HG03280 (cell line): Measurements from ENCODE around the gene NAV2.

Experiments used
- ATAC-seq: cut with Tn5 transposase; IDR thresholded peaks from one replicate; pipeline ENCODE4 v1.9.1; 2021; ENCODE audit warnings: mild to moderate bottlenecking, moderate library complexity; ENCODE audit not compliant: unreplicated experiment

Gene NAV2

GRCh38 chr11:19774817-19775580 is 62.4 kb downstream of the NAV2 start:
- ATAC-seq: no peak

GRCh38 chr11:19775622-19776021 is 63.0 kb downstream of the NAV2 start:
- no peak for ATAC-seq

DNA sequence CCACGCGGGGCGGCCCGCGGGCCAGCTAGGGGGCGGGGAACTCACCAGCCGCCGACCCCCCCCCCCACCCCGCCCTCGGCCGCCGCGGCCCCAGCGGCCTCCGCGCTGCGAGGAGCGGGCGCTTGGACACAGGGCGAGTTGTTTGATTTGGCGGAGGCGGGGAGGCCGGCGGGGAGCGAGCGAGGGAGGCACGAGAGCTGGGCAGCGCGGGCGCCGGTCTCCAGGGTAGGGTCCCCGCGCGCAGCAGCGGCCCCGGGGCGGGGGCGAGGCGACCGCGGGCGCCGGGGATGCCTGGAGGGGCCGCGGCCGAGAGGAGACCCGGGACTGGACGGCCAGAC is 64.4 kb downstream of the NAV2 start:
- no peak for ATAC-seq

GRCh38 chr11:19777377-19778102 is 64.9 kb downstream of the NAV2 start:
- ATAC-seq: no peak

DNA sequence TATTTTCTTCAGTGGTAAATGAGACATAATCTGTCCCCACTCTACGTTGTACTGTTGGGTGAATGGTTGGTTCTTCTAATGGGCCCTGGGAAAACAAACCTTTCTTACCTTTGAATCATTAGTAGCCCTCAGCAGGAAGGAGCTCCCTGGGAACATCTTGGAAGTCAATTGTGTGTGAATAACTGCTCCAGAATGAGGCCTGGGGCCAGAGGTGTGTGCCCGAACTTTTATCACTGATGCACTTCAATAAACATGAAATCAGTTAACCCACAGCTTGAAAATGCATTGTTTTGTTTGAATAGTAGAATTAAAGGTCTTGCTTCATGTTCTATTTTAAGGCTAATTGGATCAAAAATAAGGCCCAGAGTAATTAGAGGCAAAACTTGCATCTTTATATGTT is 67.1 kb downstream of the NAV2 start:
- no peak for ATAC-seq

GRCh38 chr11:19781351-19781750 is 68.7 kb downstream of the NAV2 start:
- ATAC-seq: no peak

DNA sequence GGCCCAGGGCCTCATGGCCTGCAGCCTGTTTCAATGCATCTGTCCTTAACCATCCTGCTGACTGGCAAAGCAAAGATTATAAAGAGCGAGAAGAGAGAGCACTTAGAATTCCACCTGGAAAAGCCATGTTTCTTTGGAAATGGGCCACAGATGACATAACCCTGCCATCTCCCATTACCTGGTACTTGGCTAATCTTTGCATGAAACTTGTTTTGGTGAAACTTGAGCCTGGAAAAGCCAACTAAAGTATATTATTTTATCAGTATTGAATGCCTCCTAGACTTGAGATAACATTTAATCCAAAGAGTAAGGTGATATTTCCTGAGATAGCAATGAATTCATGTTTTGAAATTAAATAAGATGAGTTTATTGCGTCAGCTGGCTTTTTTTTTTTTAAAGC is 72.6 kb downstream of the NAV2 start:
- no peak for ATAC-seq

GRCh38 chr11:19786644-19787043 is 74.0 kb downstream of the NAV2 start:
- ATAC-seq: no peak

DNA sequence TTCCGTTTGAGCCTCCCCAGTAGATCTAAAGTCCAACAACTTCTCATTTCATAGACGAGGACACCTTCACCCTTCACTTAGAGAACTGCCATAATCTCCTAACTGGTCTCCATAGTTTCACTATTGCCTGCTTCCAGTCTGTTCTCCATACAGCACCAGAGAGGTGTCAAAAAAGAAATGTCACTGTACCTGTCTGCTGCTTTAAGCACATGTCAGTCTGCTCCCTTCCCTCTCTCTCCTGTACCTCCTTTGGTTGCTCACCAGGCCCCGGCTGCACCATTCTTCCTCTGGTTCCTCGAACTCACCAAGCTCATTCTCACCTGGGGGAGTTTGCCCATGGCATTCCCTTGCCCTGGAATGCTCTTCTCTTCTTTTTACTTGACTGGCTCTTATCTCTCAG is 75.8 kb downstream of the NAV2 start:
- no peak for ATAC-seq

DNA sequence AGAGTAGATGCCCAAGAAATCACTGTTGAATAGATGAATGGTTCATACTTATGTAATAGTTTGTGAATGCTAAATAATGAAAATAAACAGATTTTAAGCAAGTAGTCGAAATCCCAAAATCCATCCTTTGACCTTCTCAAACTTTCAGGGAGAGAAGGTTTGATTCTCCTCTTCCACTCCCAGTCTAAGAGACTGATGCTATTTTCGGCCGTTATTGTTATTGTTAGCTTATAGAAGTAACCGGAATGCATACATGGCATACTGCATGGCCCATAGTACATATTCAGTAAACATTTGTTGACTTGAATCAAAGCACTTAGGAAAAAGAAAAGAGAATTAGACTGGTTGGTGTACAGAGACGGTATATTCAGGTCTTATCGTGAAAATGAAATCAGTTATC is 76.6 kb downstream of the NAV2 start:
- no peak for ATAC-seq

- ATAC-seq: no peak
These were observed 77.4 kb downstream of the NAV2 start for GRCh38 chr11:19789835-19790710.

GRCh38 chr11:19790831-19791552 is 78.4 kb downstream of the NAV2 start:
- no peak for ATAC-seq

- no peak for ATAC-seq
These were observed 79.9 kb downstream of the NAV2 start for GRCh38 chr11:19792510-19792909.

- no peak for ATAC-seq
These were observed 80.7 kb downstream of the NAV2 start for GRCh38 chr11:19793326-19793725.

DNA sequence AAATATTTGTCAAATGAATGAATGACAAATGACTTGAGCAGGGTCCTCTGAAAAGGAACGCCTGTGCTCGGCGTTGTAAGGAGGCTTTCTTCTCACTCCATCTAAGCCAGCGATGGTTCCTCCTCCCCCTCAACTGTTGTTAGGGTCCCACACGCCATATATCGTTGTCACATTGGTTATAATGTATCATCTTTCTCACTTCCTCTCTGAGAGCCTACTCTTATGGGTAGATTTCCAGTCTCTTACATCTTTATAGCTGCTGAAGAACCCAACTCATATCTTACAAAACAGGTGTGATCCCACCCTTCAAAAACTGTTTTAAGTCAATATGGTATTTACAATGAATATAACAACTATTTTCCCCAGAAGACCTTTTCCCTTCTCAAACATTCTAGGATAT is 81.5 kb downstream of the NAV2 start:
- no peak for ATAC-seq

DNA sequence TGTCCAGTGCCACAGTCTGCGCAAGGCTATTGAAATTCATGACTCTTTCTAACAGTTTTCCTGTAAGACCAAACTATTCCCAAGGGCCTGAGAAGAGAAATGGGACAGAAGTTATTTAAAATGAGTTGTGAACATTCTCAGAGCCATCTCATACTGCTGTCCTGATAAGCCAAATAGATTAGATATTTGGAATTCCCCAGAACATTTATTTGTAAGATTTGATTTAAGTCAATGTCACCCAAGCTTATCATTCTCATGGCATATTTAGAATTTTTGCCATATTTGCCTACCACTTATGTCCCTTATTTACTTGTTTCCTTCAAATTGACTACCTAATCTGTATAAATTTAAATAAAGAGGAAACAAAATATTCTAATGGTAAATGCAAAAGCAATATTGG is 82.4 kb downstream of the NAV2 start:
- ATAC-seq: no peak

- no peak for ATAC-seq
These were observed 87.5 kb downstream of the NAV2 start for GRCh38 chr11:19800162-19800561.

GRCh38 chr11:19800714-19801519 is 88.3 kb downstream of the NAV2 start:
- no peak for ATAC-seq

DNA sequence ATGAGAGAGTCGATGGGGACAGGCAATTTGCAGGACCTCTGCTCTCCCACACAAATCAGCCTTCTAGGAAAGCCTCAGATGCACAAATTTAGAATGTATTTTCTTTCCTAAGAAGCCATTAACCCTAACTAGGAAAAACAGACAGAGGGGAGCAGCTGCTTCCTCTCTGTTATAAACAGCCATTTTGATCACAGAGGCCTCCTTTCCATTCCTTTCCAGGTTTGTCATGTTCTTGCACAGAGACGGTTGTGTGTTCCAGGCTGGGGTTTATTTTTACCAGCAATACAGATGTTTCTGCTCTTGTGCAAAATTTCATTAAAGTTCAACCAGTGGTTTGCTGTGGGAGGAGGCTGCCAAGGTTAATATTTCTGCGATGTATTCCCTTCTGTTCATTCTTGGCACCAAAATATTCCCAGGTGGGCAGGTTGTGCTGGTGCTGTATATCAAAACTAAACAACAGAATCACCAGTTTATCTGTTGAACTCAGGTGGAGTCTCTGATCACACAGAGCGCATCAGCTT is 90.2 kb downstream of the NAV2 start:
- no peak for ATAC-seq

DNA sequence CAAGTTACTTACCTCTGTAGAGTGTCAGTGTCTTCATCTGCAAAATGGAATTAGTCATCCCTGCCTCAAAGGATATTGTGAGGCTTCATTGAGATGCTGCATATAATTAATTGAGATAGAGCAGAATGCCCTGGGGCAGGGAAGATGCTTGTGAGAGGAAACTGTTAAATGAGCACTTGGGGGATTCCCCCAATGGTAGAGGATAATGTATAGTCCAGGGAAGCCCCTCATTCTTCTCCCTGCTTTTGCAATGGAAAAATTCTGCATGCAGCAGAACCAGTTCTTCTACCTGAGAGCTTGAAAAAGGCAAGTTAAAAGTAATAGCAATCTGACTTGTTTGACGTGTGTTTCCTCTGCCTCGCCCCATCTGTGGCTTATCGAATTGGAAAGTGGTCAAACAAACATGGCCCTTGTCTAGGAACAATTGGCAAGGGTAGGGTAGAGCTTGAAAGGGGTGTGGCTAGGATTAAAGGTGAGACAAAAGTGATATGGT is 90.9 kb downstream of the NAV2 start:
- no peak for ATAC-seq
